Measurements from ENCODE around the gene IMP4. TPM values are rescaled to one million over a fixed set of nuclear protein-coding genes. Genes with fewer than 3 reads are reported as not detected.

IMP4 gene
- polyA plus RNA-seq, 1 of the 3 experiments (the other 2 are of a cell fraction): 252 TPM

GRCh38 chr2:130369311-130369964 is 26.7 kb downstream of the IMP4 start:
- Histone ChIP-seq H3K79me2 (ENCODE audit: insufficient read depth) (peaks cover 32% of the 10 kb centered on the region), H3K4me3 (ENCODE audit: low read depth in 2 of 2, low read length in 1 of 2) (no peak overlapping the region), H3K4me2 (no peak overlapping the region), H3K9me3 (no peaks in the 10 kb centered on the region), H3K27me3 (ENCODE audit: insufficient read depth) (no peaks in the 10 kb centered on the region), H3K27ac (ENCODE audit: low read depth in 2 of 2, low read length in 1 of 2) (no peak overlapping the region), H2AFZ (ENCODE audit: low read depth) (no peak overlapping the region), H3K9me2 (no peaks in the 10 kb centered on the region), H3F3A (replicated peaks; ENCODE audit: insufficient read depth) (peaks cover 3% of the 10 kb centered on the region), H3K36me3 (replicated peaks in 1 of 2; ENCODE audit: control insufficient read depth in 1 of 2, insufficient read depth in 2 of 2, low read length in 1 of 2) (peaks cover 0 to 3% of the 10 kb centered on the region in 2 experiments), H4K20me1 (ENCODE audit: insufficient read depth) (no peaks in the 10 kb centered on the region), H3K4me1 (ENCODE audit: control insufficient read depth in 1 of 2, insufficient read depth in 2 of 2, low read depth in 1 of 2, low read length in 1 of 2) (peaks cover 0 to 18% of the 10 kb centered on the region in 2 experiments; a peak in 1 of 4 replicates), H3K9ac (no peak overlapping the region)
- ChIA-PET CTCF (interaction anchor here (0.8 to 2.9 kb wide), 2 partner anchors 14 to 15 kb away, joined by 3 to 10 read pairs; partner anchors contain the start of gene PTPN18), POLR2A (no interaction called here)
- no peak for DNase-seq
- TF ChIP-seq EP300 (IDR thresholded peaks at IDR 0.05; ENCODE audit: borderline replicate concordance in 1 of 2, low read depth in 1 of 2, low read length in 1 of 2) (no peak), RFX5 (IDR thresholded peaks at IDR 0.05; ENCODE audit: low read length) (no peak), FOXJ3 (CRISPR knock-in tag; IDR thresholded peaks at IDR 0.05) (no peak), FOXM1 (IDR thresholded peaks at IDR 0.05; ENCODE audit: low read depth) (no peak)

- H4K20me1 ChIP-seq (ENCODE audit: insufficient read depth): no peaks in the 10 kb centered on the region
- H3K4me1 ChIP-seq (ENCODE audit: control insufficient read depth in 1 of 2, insufficient read depth in 2 of 2, low read depth in 1 of 2, low read length in 1 of 2): peaks cover 0 to 18% of the 10 kb centered on the region in 2 experiments; a peak in 1 of 4 replicates
- no peak overlapping the region for H3K9ac ChIP-seq
- no peaks in the 10 kb centered on the region for H3K9me3 ChIP-seq
- no peak for DNase-seq
- CTCF ChIA-PET: interaction anchor here (2.9 kb wide), 1 partner anchor 15 kb away, joined by 10 read pairs; the partner anchor contains the start of gene PTPN18
- no peak overlapping the region for H3K4me2 ChIP-seq
- WGBS (ENCODE audit: low lambda C conversion rate): 99% methylated on average over 5 of the region's 5 CpGs
- H2AFZ ChIP-seq (ENCODE audit: low read depth): no peak overlapping the region
- no peaks in the 10 kb centered on the region for H3K27me3 ChIP-seq (ENCODE audit: insufficient read depth)
- peaks cover 3% of the 10 kb centered on the region for H3F3A ChIP-seq (replicated peaks; ENCODE audit: insufficient read depth)
- no peak overlapping the region for H3K4me3 ChIP-seq (ENCODE audit: low read depth in 2 of 2, low read length in 1 of 2)
- no peaks in the 10 kb centered on the region for H3K9me2 ChIP-seq
- TF ChIP-seq GABPA (IDR thresholded peaks at IDR 0.05; ENCODE audit: low read depth): no peak
- TF ChIP-seq TEAD4 (IDR thresholded peaks at IDR 0.05; ENCODE audit: borderline replicate concordance, insufficient read depth): no peak
- TF ChIP-seq ZBTB33 (IDR thresholded peaks at IDR 0.05; ENCODE audit: borderline replicate concordance, low read depth): no peak
- TF ChIP-seq ELF1 (IDR thresholded peaks at IDR 0.05): no peak
- H3K27ac ChIP-seq (ENCODE audit: low read depth in 2 of 2, low read length in 1 of 2): no peak overlapping the region
- POLR2A ChIA-PET: no interaction called here
- H3K36me3 ChIP-seq (replicated peaks in 1 of 2; ENCODE audit: control insufficient read depth in 1 of 2, insufficient read depth in 2 of 2, low read length in 1 of 2): peaks cover 0 to 3% of the 10 kb centered on the region in 2 experiments
- H3K79me2 ChIP-seq (ENCODE audit: insufficient read depth): peaks cover 32% of the 10 kb centered on the region
These were observed 27.3 kb downstream of the IMP4 start for GRCh38 chr2:130369965-130370341.

GRCh38 chr2:130370490-130370889 is 27.8 kb downstream of the IMP4 start:
- no peaks in the 10 kb centered on the region for H3K9me2 ChIP-seq
- H3K36me3 ChIP-seq (replicated peaks in 1 of 2; ENCODE audit: control insufficient read depth in 1 of 2, insufficient read depth in 2 of 2, low read length in 1 of 2): peaks cover 0 to 3% of the 10 kb centered on the region in 2 experiments
- peaks cover 0 to 18% of the 10 kb centered on the region in 2 experiments; a peak in 1 of 4 replicates for H3K4me1 ChIP-seq (ENCODE audit: control insufficient read depth in 1 of 2, insufficient read depth in 2 of 2, low read depth in 1 of 2, low read length in 1 of 2)
- H3K9me3 ChIP-seq: no peaks in the 10 kb centered on the region
- 100% methylated on average over 4 of the region's 9 CpGs for WGBS (ENCODE audit: low lambda C conversion rate)
- no peak overlapping the region for H3K27ac ChIP-seq (ENCODE audit: low read depth in 2 of 2, low read length in 1 of 2)
- no peak overlapping the region for H3K9ac ChIP-seq
- no peak overlapping the region for H3K4me3 ChIP-seq (ENCODE audit: low read depth in 2 of 2, low read length in 1 of 2)
- CTCF ChIA-PET: interaction anchor here (2.9 kb wide), 1 partner anchor 15 kb away, joined by 10 read pairs; the partner anchor contains the start of gene PTPN18
- no peak overlapping the region for H2AFZ ChIP-seq (ENCODE audit: low read depth)
- no peak for DNase-seq
- POLR2A ChIA-PET: no interaction called here
- peaks cover 32% of the 10 kb centered on the region for H3K79me2 ChIP-seq (ENCODE audit: insufficient read depth)
- TF ChIP-seq USF2 (IDR thresholded peaks at IDR 0.05; ENCODE audit: borderline replicate concordance, low read depth, low read length) (no peak), JUND (IDR thresholded peaks at IDR 0.05) (no peak)
- peaks cover 3% of the 10 kb centered on the region for H3F3A ChIP-seq (replicated peaks; ENCODE audit: insufficient read depth)
- no peaks in the 10 kb centered on the region for H4K20me1 ChIP-seq (ENCODE audit: insufficient read depth)
- no peaks in the 10 kb centered on the region for H3K27me3 ChIP-seq (ENCODE audit: insufficient read depth)
- H3K4me2 ChIP-seq: no peak overlapping the region; the same call in 1 of the 2 replicates

All from SK-N-SH (cell line).